Subcutaneous abdominal adipose tissue (tissue), 5 donors: ENCODE measurements around the gene FNIP2.
"Not testable (repeated sequence)": the region's sequence is repeated elsewhere in the genome, so short reads cannot be mapped to it uniquely, and the experiment has no call there.

Experiments
- H3K27ac ChIP-seq: one replicate; pipeline ENCODE4 v1.7.0; 2013; ENCODE audit warnings: low read depth, mild to moderate bottlenecking, inconsistent platforms, low read length, moderate library complexity
- H3K27me3 ChIP-seq, 5 donors: one replicate each; pipeline ENCODE4 v1.7.0; 2013; ENCODE audit warnings: low read length in 5 of 5, inconsistent platforms in 1 of 5; ENCODE audit not compliant: control insufficient read depth in 5 of 5, insufficient read depth in 4 of 5
- H3K36me3 ChIP-seq, 5 donors: one replicate each; pipeline ENCODE4 v1.7.0; 2013; ENCODE audit warnings: low read length in 5 of 5; ENCODE audit not compliant: control insufficient read depth in 5 of 5, insufficient read depth in 5 of 5
- H3K4me1 ChIP-seq, 5 donors: one replicate each; pipeline ENCODE4 v1.7.0; 2013; ENCODE audit warnings: low read length in 5 of 5, mild to moderate bottlenecking in 3 of 5, moderate library complexity in 1 of 5; ENCODE audit not compliant: control insufficient read depth in 5 of 5, insufficient read depth in 5 of 5
- H3K4me3 ChIP-seq, 5 donors: one replicate each; pipeline ENCODE4 v1.7.0; 2013; ENCODE audit warnings: low read length in 5 of 5, low read depth in 1 of 5
- H3K9ac ChIP-seq, 5 donors: one replicate each; pipeline ENCODE4 v1.7.0; 2013; ENCODE audit warnings: low read length in 5 of 5, mild to moderate bottlenecking in 4 of 5, moderate library complexity in 3 of 5
- H3K9me3 ChIP-seq, 5 donors: one replicate each; pipeline ENCODE4 v1.7.0; 2013; ENCODE audit warnings: low read length in 5 of 5; ENCODE audit not compliant: control insufficient read depth in 5 of 5
- donor health status: healthy.
- donor health status: healthy.
- donor health status: healthy.
- donor health status: healthy.
- donor health status: healthy.

FNIP2 gene

DNA sequence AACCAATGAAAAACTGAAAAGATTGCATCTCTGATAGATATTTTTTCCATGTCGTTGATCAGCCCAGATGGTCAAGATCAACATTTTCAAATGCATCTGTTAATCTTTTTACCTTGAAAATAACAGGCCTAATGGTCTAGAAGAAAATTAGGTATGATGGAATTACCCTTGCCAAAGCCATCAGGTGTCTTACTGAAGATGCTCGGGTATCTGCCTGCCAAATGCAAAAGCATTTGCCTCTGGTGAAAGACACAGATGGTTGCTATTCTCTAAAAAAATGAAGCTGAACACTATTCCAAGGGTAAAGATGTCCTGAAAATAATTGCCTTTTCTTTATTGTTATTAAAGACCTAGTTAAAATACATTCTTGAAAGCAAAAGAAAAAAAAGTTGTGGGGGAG lies 126.0 kb downstream of the FNIP2 start:
- peaks cover 0 to 9% (median 0%) of the 10 kb centered on the region in 5 donors for H3K4me1 ChIP-seq
- H3K27ac ChIP-seq = no peak overlapping the region
- no peak overlapping the region for H3K4me3 ChIP-seq
- H3K9me3 ChIP-seq = no peaks in the 10 kb centered on the region
- no peak overlapping the region for H3K9ac ChIP-seq
- no peaks in the 10 kb centered on the region for H3K27me3 ChIP-seq
- H3K36me3 ChIP-seq = peaks cover 24 to 33% (median 31%) of the 10 kb centered on the region in 5 donors

DNA sequence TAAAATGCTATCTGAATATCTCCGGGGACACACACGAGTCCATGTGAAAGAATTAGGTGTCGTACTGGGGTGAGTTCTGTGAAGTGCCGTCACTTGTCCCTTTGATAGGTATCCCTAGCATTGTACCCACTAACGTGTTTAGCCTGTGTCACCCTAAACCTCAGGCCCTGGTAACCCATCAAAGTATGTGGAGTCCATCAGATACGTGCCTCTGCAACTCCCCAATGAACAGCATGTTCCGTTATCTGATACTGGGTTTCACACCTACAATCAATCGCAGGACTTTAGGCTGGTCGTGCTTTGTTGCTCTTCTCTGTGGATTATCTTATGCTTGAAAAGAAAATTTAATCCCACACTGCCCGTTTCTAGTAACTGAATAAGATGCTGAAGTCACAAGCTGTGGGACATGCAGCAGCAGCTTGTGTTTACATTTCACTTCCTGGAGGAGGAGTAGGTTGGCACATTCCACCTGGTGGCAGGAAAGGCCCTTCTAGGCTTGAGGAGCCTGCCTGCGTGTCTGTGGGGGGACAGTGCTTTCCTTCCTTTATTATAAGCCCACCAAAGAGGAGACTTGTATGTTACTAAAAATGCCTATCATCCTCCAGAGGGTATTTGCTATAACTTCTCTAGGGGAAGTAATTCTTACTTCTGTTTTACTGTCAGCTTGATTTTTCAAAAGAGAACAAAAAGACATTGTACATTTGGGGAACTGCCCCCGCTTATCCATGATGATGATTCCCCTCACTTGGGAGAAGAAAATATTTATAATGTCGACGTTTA lies 127.2 kb downstream of the FNIP2 start:
- Histone ChIP-seq H3K36me3 (peaks cover 20 to 33% (median 24%) of the 10 kb centered on the region in 5 donors), H3K9me3 (no peaks in the 10 kb centered on the region), H3K27ac (peak overlapping the region; percentile 37), H3K9ac (no peak overlapping the region), H3K4me1 (peaks cover 0 to 9% (median 0%) of the 10 kb centered on the region in 5 donors), H3K4me3 (no peak overlapping the region), H3K27me3 (no peaks in the 10 kb centered on the region)

DNA sequence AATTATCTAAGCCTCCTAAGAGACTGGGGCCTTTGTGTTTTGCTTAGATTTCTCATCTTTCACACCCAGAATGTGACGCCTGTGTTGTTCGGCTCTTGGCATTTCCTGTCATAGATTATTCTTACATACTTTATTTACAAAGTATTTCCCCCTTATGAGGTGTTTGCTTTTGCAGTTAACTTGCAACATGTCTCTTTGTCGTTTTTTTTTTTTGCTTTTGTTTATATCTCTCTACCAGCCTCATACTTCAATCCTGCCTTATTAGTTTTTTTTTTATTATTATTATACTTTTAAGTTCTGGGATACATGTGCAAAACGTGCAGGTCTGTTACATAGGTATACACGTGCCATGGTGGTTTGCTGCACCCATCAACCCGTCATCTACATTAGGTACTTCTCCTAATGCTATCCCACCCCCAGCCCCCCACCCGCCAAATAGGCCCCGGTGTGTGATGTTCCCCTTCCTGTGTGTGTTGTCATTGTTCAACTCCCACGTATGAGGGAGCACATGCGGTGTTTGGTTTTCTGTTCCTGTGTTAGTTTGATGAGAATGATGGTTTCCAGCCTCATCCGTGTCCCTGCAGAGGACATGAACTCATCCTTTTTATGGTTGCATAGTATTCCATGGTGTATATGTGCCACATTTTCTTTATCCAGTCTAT lies 127.9 kb downstream of the FNIP2 start:
- not testable (repeated sequence) for H3K4me1 ChIP-seq

DNA sequence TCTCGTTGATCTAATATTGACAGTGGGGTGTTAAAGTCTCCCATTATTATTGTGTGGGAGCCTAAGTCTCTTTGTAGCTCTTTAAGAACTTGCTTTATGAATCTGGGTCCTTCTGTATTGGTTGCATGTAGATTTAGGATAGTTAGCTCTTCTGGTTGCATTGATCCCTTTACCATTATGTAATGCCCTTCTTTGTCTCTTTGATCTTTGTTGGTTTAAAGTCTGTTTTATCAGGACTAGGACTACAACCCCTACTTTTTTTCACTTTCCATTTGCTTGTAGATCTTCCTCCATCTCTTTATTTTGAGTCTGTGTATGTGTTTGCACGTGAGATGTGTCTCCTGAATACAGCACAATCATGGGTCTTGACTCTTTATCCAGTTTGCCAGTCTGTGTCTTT lies 131.6 kb downstream of the FNIP2 start:
- not testable (repeated sequence) for H3K9me3 ChIP-seq, H3K9ac ChIP-seq, H3K27me3 ChIP-seq, H3K4me1 ChIP-seq, H3K27ac ChIP-seq, H3K4me3 ChIP-seq
- peaks cover 22 to 38% (median 22%) of the 10 kb centered on the region in 5 donors for H3K36me3 ChIP-seq

More for the DNA sequence above, 127.9 kb downstream of the FNIP2 start:
- not testable (repeated sequence) for H3K27me3 ChIP-seq, H3K9me3 ChIP-seq, H3K9ac ChIP-seq, H3K4me3 ChIP-seq
- H3K36me3 ChIP-seq = peaks cover 16 to 27% (median 19%) of the 10 kb centered on the region in 5 donors
- peak overlapping the region; percentile 37 for H3K27ac ChIP-seq

DNA sequence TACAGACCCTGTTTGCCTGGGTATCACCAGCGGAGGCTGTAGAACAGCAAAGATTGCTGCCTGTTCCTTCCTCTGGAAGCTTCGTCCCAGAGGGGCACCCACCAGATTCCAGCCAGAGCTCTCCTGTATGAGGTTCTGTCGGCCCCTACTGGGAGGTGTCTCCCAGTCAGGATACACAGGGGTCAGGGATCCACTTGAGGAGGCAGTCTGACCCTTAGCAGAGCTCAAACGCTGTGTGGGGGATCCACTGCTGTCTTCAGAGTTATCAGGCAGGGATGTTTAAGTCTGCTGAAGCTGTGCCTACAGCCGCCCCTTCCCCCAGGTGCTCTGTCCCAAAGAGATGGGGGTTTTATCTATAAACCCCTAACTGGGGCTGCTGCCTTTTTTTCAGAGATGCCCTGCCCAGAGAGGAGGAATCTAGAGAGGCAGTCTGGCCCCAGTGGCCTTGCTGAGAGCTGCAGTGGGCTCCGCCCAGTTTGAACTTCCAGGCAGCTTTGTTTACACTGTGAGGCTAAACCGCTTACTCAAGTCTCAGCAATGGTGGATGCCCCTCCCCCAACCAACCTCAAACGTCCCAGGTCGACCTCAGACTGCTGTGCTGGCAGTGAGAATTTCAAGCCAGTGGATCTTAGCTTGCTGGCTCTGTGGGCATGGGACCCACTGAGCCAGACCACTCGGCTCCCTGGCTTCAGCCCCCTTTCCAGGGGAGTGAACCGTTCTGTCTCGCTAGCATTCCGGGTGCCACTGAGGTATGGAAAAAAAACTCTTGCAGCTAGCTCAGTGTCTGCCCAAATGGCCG lies 133.7 kb downstream of the FNIP2 start:
- H3K27ac ChIP-seq, H3K4me3 ChIP-seq, H3K27me3 ChIP-seq, H3K9ac ChIP-seq, H3K9me3 ChIP-seq, H3K4me1 ChIP-seq: not testable (repeated sequence)
- peaks cover 14 to 28% (median 25%) of the 10 kb centered on the region in 5 donors for H3K36me3 ChIP-seq

DNA sequence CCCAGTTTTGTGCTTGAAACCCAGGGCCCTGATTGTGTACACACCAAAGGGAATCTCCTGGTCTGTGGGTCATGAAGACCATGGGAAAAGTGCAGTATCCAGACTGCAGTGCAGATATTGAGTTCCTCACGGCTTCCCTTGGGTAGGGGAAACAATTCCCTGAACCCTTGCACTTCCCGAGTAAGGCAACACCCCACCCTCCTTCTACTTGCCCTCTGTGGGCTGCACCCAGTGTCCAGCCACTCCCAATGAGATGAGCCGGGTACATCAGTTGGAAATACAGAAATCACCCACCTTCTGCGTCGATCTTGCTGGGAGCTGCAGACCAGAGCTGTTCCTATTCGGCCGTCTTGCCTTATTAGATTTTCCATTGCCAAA lies 134.2 kb downstream of the FNIP2 start:
- Histone ChIP-seq H3K27ac (no peak overlapping the region), H3K27me3 (no peaks in the 10 kb centered on the region), H3K4me1 (no peaks in the 10 kb centered on the region), H3K9me3 (no peaks in the 10 kb centered on the region), H3K36me3 (peaks cover 14 to 28% (median 25%) of the 10 kb centered on the region in 5 donors), H3K9ac (no peak overlapping the region), H3K4me3 (no peak overlapping the region)

DNA sequence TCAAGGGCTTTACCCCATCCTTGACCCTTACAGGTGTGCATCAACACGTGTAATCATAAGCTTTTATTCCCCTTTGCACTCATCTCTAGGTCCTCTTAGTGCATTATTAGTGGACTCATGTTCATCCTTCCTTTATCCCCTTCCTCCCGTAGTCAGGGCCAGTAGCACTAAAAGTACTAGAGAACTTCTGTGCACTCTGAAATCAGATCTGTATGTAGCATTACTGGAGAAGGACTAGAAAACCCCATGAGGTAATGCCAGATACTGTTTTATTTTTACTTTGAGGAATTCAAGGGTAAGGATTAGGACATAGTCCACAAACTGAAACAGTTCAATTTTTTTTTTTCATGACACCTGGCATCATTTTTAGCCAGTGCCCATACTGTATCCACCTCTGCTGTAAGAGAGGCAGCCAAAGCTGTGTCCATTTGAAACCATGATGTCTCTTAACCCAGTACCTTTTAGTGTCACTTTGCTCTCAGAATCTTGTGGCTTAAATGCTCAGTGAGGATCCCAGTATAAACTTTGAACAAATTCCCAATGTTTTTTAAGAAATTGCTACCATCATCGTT lies 134.7 kb downstream of the FNIP2 start:
- no peaks in the 10 kb centered on the region for H3K4me1 ChIP-seq

DNA sequence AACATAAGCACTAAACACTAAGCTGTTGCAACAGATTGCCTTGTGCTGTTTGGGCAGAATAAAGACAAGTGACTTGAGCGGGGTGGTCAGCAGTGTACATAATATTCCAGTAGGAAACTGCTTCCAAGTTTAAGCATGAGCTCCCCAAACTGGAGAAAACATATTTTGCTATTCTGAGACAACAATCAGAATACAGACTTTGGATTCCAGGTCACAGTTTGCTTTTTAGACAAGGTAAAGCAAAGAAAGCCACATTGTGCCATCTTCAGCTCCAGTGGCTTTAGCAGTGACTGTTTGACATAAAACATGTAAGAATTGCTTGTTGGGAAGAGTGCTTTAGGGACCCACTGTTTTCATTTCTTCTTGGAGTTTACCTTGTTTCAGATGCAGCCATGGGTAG lies 136.0 kb downstream of the FNIP2 start:
- no peaks in the 10 kb centered on the region for H3K27me3 ChIP-seq
- no peak overlapping the region for H3K4me3 ChIP-seq
- peaks cover 14 to 28% (median 24%) of the 10 kb centered on the region in 5 donors for H3K36me3 ChIP-seq
- H3K9ac ChIP-seq = no peak overlapping the region
- no peaks in the 10 kb centered on the region for H3K9me3 ChIP-seq
- H3K27ac ChIP-seq = no peak overlapping the region
- H3K4me1 ChIP-seq = no peaks in the 10 kb centered on the region

More for the DNA sequence above, 134.7 kb downstream of the FNIP2 start:
- Histone ChIP-seq H3K27me3 (no peaks in the 10 kb centered on the region), H3K4me3 (no peak overlapping the region), H3K36me3 (peaks cover 14 to 28% (median 25%) of the 10 kb centered on the region in 5 donors), H3K9ac (no peak overlapping the region), H3K27ac (no peak overlapping the region), H3K9me3 (no peaks in the 10 kb centered on the region)

DNA sequence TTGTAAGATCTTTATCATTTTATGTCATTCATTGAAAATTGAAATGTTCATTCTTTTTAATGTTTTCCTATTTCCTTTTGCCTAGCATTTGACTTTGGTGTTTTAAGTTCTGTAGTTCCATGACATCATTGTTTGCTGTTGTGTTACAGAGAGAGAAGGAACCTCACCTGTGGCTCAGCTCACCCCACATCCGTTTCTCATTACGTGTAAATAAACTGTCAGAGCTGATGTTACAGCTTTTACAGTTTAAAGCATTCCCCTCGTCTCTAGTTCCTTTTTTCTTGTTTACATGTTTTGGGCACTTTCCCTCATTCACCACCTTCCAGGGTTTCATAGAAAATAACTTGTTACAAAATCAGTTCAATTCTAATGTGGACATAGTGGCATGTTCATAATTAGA lies 137.2 kb downstream of the FNIP2 start:
- no peak overlapping the region for H3K27ac ChIP-seq

More for the DNA sequence above, 137.2 kb downstream of the FNIP2 start:
- H3K36me3 ChIP-seq = peaks cover 14 to 28% (median 24%) of the 10 kb centered on the region in 5 donors
- no peaks in the 10 kb centered on the region for H3K4me1 ChIP-seq
- H3K4me3 ChIP-seq = no peak overlapping the region
- H3K9me3 ChIP-seq = no peaks in the 10 kb centered on the region
- H3K9ac ChIP-seq = no peak overlapping the region
- no peaks in the 10 kb centered on the region for H3K27me3 ChIP-seq
